B cell (primary cell): ENCODE results near the gene PSMD3. TPM values are rescaled to one million over a fixed set of nuclear protein-coding genes. Genes with fewer than 3 reads are reported as not detected.

Source experiments
- ATAC-seq: fragments of 200-7000 bp; cut with Tn5 transposase; one replicate; pipeline ENCODE4 v1.10.0; 2021; ENCODE audit warnings: low read depth, mild to moderate bottlenecking, moderate number of reproducible peaks, moderate library complexity
- CTCF ChIA-PET: fragments of 350-600 bp; sonication (Branson Sonifier 250); formaldehyde crosslinking; loops from one replicate; lab custom pipeline; 2021; ENCODE audit warnings: antibody characterized with exemption, inconsistent platforms; lab: Charles Lee
- POLR2A ChIA-PET: fragments of 350-600 bp; sonication (Branson Sonifier 250); formaldehyde crosslinking; loops from one replicate; lab custom pipeline; 2021; ENCODE audit warnings: antibody characterized with exemption; lab: Charles Lee
- DNase-seq: peaks from one replicate; pipeline ENCODE4 v3.0.0; 2013
- H2AFZ ChIP-seq: 2 replicates; pipeline ENCODE4 v1.6.1; 2012; ENCODE audit warnings: mild to moderate bottlenecking, low read depth, low read length; ENCODE audit not compliant: insufficient read depth, poor library complexity, severe bottlenecking
- H3K27ac ChIP-seq, 2 donors: 1 replicate in 1 of 2; 2 replicates in 1 of 2; pipeline ENCODE4 v1.5.1; 2012 to 2013; ENCODE audit warnings: low read length in 2 of 2, mild to moderate bottlenecking in 2 of 2, moderate library complexity in 1 of 2
- H3K27me3 ChIP-seq, 4 experiments: fragments of 200-600 bp in 1 of 4; sonication (generic) in 1 of 4; replicated peaks in 1 of 4; 1 replicate in 2 of 4; 2 replicates in 2 of 4; pipeline versions ENCODE4 v1.6.1 to v1.7.0; 2013 to 2016; ENCODE audit warnings: low read length in 3 of 4, mild to moderate bottlenecking in 2 of 4, mixed read lengths in 1 of 4, moderate library complexity in 1 of 4; ENCODE audit not compliant: insufficient read depth in 4 of 4, control insufficient read depth in 3 of 4; ENCODE audit errors: control extremely low read depth in 1 of 4
- H3K36me3 ChIP-seq, 2 experiments: replicated peaks in 1 of 2; 1 replicate in 1 of 2; 2 replicates in 1 of 2; pipeline versions ENCODE4 v1.6.1 to v1.7.1; 2013; ENCODE audit warnings: low read length in 1 of 2; ENCODE audit not compliant: insufficient read depth in 2 of 2, control insufficient read depth in 1 of 2; ENCODE audit errors: control extremely low read depth in 1 of 2, extremely low read depth in 1 of 2
- H3K4me1 ChIP-seq, 2 donors: fragments of 200-600 bp in 1 of 2; sonication (generic) in 1 of 2; 1 replicate in 1 of 2; 2 replicates in 1 of 2; pipeline versions ENCODE4 v1.5.1 to v1.6.1; 2013 to 2017; ENCODE audit warnings: low read length in 2 of 2; ENCODE audit not compliant: control insufficient read depth in 2 of 2, insufficient read depth in 2 of 2
- H3K4me2 ChIP-seq: replicated peaks from 2 replicates; pipeline ENCODE3; 2012; ENCODE audit warnings: mild to moderate bottlenecking, low read depth, low read length; ENCODE audit not compliant: poor library complexity, severe bottlenecking
- H3K4me3 ChIP-seq, 5 experiments: fragments of 200-600 bp in 1 of 5; sonication (generic) in 1 of 5; 1 replicate in 3 of 5; 2 replicates in 2 of 5; pipeline versions ENCODE4 v1.5.1 to v1.7.0; 2011 to 2016; ENCODE audit warnings: low read length in 4 of 5, mild to moderate bottlenecking in 4 of 5, low read depth in 2 of 5, control low read depth in 1 of 5, moderate library complexity in 1 of 5; ENCODE audit not compliant: insufficient read depth in 1 of 5; ENCODE audit errors: control extremely low read depth in 1 of 5, extremely low read depth in 1 of 5
- H3K79me2 ChIP-seq: fragments of 200-600 bp; sonication (generic); one replicate; pipeline ENCODE4 v1.6.0; 2016; ENCODE audit warnings: low read length; ENCODE audit not compliant: control insufficient read depth, insufficient read depth
- H3K9ac ChIP-seq: fragments of 200-600 bp; sonication (generic); 2 replicates; pipeline ENCODE4 v1.6.1; 2017; ENCODE audit warnings: mild to moderate bottlenecking, low read length, moderate library complexity
- H3K9me3 ChIP-seq, 3 donors: one replicate each; pipeline versions ENCODE4 v1.6.1 to v1.7.1; 2013; ENCODE audit warnings: low read length in 2 of 3; ENCODE audit not compliant: control insufficient read depth in 2 of 3, insufficient read depth in 1 of 3; ENCODE audit errors: control extremely low read depth in 1 of 3
- H4K20me1 ChIP-seq: 2 replicates; pipeline ENCODE4 v1.6.0; 2012; ENCODE audit warnings: mild to moderate bottlenecking, low read length; ENCODE audit not compliant: insufficient read depth, control insufficient read depth, poor library complexity, severe bottlenecking
- H3K27ac Mint-ChIP-seq: one replicate; pipeline ENCODE4 v1.8.0; 2021; ENCODE audit warnings: mixed read lengths
- H3K27me3 Mint-ChIP-seq: one replicate; pipeline ENCODE4 v1.8.0; 2021; ENCODE audit warnings: mixed read lengths
- H3K4me1 Mint-ChIP-seq: one replicate; pipeline ENCODE4 v1.8.0; 2021; ENCODE audit warnings: mixed read lengths
- H3K4me3 Mint-ChIP-seq: one replicate; pipeline ENCODE4 v1.8.0; 2021; ENCODE audit warnings: mixed read lengths
- H3K9me3 Mint-ChIP-seq: one replicate; pipeline ENCODE4 v1.8.0; 2022; ENCODE audit warnings: mixed read lengths; ENCODE audit not compliant: insufficient read depth
- EZH2 ChIP-seq: IDR thresholded peaks from 2 replicates; pipeline ENCODE4 v1.6.1; 2012; ENCODE audit warnings: borderline replicate concordance, low read depth, mild to moderate bottlenecking, moderate library complexity, low read length; ENCODE audit not compliant: insufficient read depth, poor library complexity, severe bottlenecking
- WGBS: methylation state at CpG from one replicate; pipeline ENCODE4 v1.1.5; 2013; ENCODE audit warnings: missing lambda C conversion rate; ENCODE audit not compliant: insufficient coverage; 5-methylcytosine and 5-hydroxymethylcytosine counted together
- intact Hi-C: fragments of 100-400 bp; cut with micrococcal nuclease; formaldehyde crosslinking; loops from one replicate; pipeline ENCODE4 v1.10.0; 2022
- polyA plus RNA-seq: library from polyadenylated mRNA; depleted of rRNA; stranded (reverse); fragments of >200 nt; gene quantifications from 2 replicates; pipeline ENCODE4 v1.2.3, GENCODE V29; 2012
- total RNA-seq, 2 donors: library from RNA; stranded (reverse); fragments of 120-200 nt in 1 of 2; gene quantifications; 1 replicate in 1 of 2; 2 replicates in 1 of 2; pipeline versions ENCODE4 v1.2.3 to v1.2.4, GENCODE V29; 2013 to 2022
- TF ChIP-seq, protein P1 (sequence below): fragments of 200-600 bp; IDR thresholded peaks from one replicate; pipeline ENCODE4 v1.8.0; 2022; ENCODE audit warnings: antibody characterized with exemption, mild to moderate bottlenecking

Gene PSMD3
- total and polyA plus RNA-seq, 2 donors (not counting 1 experiment from before 2014, with no cell fraction given), result 72.6 to 76.6 TPM

DNA sequence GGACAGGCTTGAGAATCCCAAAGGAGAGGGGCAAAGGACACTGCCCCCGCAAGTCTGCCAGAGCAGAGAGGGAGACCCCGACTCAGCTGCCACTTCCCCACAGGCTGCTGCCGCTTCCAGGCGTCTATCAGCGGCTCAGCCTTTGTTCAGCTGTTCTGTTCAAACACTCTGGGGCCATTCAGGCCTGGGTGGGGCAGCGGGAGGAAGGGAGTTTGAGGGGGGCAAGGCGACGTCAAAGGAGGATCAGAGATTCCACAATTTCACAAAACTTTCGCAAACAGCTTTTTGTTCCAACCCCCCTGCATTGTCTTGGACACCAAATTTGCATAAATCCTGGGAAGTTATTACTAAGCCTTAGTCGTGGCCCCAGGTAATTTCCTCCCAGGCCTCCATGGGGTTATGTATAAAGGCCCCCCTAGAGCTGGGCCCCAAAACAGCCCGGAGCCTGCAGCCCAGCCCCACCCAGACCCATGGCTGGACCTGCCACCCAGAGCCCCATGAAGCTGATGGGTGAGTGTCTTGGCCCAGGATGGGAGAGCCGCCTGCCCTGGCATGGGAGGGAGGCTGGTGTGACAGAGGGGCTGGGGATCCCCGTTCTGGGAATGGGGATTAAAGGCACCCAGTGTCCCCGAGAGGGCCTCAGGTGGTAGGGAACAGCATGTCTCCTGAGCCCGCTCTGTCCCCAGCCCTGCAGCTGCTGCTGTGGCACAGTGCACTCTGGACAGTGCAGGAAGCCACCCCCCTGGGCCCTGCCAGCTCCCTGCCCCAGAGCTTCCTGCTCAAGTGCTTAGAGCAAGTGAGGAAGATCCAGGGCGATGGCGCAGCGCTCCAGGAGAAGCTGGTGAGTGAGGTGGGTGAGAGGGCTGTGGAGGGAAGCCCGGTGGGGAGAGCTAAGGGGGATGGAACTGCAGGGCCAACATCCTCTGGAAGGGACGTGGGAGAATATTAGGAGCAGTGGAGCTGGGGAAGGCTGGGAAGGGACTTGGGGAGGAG, 34.7 kb downstream of the PSMD3 start, which contains the start of gene CSF3:
CSF3 (plus strand) TSS at position 436 of the 993 bp plus-strand sequence; CDS start at position 471, 35 bp downstream.
- H3K4me1 ChIP-seq, result peaks cover 0 to 3% of the 10 kb centered on the region in 2 donors
- WGBS, result 33% methylated on average over 12 of the region's 20 CpGs
- H3K9me3 ChIP-seq, result no peaks in the 10 kb centered on the region
- ChIA-PET POLR2A (no interaction called here), CTCF (interaction anchor here (0.6 to 5.8 kb wide), 10 partner anchors 11 to 276 kb away, joined by 3 to 56 read pairs (median 11); no protein-coding TSS in a partner anchor)
- Mint-ChIP-seq H3K4me1 (no peaks in the 10 kb centered on the region), H3K27ac (no peak within 1 kb of the TSS), H3K27me3 (peaks cover 3% of the 10 kb centered on the region), H3K4me3 (no peak within 1 kb of the TSS), H3K9me3 (no peaks in the 10 kb centered on the region)
- H3K4me3 ChIP-seq, result no peak within 1 kb of the TSS
- H3K9ac ChIP-seq, result no peak within 1 kb of the TSS
- intact Hi-C loops, result no loop called here
- peaks cover 0 to 20% of the 10 kb centered on the region in 2 experiments for H3K36me3 ChIP-seq
- H4K20me1 ChIP-seq, result no peaks in the 10 kb centered on the region
- no peak for ATAC-seq
- H3K27me3 ChIP-seq, result peaks cover 0 to 3% (median 0%) of the 10 kb centered on the region in 4 experiments
- H2AFZ ChIP-seq, result no peak within 1 kb of the TSS
- H3K4me2 ChIP-seq, result no peak within 1 kb of the TSS
- no peak within 1 kb of the TSS for H3K27ac ChIP-seq
- H3K79me2 ChIP-seq, result no peaks in the 10 kb centered on the region
- no peak for TF ChIP-seq EZH2
- TF ChIP-seq, protein P1, sequence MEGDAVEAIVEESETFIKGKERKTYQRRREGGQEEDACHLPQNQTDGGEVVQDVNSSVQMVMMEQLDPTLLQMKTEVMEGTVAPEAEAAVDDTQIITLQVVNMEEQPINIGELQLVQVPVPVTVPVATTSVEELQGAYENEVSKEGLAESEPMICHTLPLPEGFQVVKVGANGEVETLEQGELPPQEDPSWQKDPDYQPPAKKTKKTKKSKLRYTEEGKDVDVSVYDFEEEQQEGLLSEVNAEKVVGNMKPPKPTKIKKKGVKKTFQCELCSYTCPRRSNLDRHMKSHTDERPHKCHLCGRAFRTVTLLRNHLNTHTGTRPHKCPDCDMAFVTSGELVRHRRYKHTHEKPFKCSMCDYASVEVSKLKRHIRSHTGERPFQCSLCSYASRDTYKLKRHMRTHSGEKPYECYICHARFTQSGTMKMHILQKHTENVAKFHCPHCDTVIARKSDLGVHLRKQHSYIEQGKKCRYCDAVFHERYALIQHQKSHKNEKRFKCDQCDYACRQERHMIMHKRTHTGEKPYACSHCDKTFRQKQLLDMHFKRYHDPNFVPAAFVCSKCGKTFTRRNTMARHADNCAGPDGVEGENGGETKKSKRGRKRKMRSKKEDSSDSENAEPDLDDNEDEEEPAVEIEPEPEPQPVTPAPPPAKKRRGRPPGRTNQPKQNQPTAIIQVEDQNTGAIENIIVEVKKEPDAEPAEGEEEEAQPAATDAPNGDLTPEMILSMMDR, result no peak
- DNase-seq, result no peak
